Epithelial cell of proximal tubule (primary cell): ENCODE results near the gene NLRP1. TPM values are rescaled to one million over a fixed set of nuclear protein-coding genes. Genes with fewer than 3 reads are reported as not detected.

ENCODE experiments used
- DNase-seq: peaks from one replicate; pipeline ENCODE4 v3.0.0-alpha.2; 2011; ENCODE audit warnings: low read depth
- H3K4me3 ChIP-seq: 2 replicates; pipeline ENCODE4 v1.5.1; 2011; ENCODE audit warnings: low read depth, mild to moderate bottlenecking, low read length
- total RNA-seq: library from RNA; depleted of rRNA; stranded (reverse); fragments of >200 nt; gene quantifications from 2 replicates; pipeline ENCODE4 v1.2.3, GENCODE V29; 2015
- TF ChIP-seq, protein P1 (sequence below): conservative IDR thresholded peaks from 2 replicates; pipeline ENCODE4 v1.5.1; 2012; ENCODE audit warnings: low read depth, mild to moderate bottlenecking, low read length

NLRP1 gene
- total RNA-seq, 1 donor from 2014 or later, result 12.7 TPM

DNA sequence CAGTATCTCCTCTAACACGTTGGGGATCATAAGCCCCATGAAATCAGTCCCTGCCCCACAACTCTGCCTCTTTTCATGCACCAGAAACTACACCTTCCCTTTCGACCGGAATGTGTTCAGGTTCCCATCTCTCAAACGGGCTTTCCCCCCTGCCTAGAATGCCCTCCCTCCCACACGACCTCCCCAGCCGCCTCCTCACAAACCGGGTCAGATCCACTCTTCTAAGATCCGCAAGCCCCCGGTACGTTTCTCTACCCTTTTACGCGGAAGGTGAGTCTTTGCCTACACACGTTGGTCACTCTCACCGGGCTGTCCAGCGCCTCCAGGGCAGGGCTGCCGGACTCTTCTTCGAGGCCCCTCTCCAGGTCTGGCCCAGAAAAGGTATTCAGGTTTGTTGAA is 116.2 kb downstream of the NLRP1 start:
- peak; percentile 2 for DNase-seq
- TF ChIP-seq, protein P1, sequence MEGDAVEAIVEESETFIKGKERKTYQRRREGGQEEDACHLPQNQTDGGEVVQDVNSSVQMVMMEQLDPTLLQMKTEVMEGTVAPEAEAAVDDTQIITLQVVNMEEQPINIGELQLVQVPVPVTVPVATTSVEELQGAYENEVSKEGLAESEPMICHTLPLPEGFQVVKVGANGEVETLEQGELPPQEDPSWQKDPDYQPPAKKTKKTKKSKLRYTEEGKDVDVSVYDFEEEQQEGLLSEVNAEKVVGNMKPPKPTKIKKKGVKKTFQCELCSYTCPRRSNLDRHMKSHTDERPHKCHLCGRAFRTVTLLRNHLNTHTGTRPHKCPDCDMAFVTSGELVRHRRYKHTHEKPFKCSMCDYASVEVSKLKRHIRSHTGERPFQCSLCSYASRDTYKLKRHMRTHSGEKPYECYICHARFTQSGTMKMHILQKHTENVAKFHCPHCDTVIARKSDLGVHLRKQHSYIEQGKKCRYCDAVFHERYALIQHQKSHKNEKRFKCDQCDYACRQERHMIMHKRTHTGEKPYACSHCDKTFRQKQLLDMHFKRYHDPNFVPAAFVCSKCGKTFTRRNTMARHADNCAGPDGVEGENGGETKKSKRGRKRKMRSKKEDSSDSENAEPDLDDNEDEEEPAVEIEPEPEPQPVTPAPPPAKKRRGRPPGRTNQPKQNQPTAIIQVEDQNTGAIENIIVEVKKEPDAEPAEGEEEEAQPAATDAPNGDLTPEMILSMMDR, result no peak
- peak overlapping the region; percentile 85 for H3K4me3 ChIP-seq

DNA sequence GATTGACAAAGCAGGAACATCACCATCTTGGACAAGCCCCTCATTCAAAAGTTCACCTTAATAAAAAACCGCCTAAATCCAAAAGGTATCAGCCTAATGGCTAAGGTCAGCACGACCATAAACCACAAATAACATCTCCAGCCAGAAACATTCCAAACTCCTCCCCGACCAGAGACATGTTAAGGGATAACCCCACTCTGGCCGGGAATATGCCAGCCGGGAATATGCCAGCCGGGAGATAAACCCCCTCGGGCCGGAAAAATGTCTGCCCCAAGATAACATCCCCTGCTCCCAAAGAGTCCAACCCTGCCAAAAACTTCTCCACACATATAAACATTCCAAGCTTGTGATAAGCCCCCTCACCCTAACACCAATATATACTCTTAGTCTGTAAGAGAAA is 116.9 kb downstream of the NLRP1 start:
- peak overlapping the region; percentile 85 for H3K4me3 ChIP-seq
- no peak for DNase-seq
- TF ChIP-seq, protein P1, result no peak

DNA sequence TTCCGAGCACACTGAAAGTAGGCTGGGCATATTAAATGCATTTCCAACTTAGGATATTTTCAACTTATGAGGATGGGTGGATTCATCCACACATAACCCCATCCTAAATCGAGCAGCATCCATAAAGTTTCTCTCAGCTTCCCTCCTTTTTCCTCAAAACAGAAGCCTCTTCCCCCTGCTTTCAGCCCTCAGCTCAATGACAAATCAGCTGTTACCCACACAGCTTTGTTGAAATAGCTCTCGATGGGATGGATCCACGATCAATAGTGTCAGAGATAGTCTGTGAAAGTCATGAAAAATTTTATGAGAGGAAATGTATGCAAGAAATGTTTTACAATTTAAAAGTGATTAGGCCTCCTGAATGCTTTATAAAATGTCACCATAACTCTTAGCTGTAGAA is 118.0 kb downstream of the NLRP1 start:
- no peak for DNase-seq
- TF ChIP-seq, protein P1, result no peak
- H3K4me3 ChIP-seq, result no peak overlapping the region

DNA sequence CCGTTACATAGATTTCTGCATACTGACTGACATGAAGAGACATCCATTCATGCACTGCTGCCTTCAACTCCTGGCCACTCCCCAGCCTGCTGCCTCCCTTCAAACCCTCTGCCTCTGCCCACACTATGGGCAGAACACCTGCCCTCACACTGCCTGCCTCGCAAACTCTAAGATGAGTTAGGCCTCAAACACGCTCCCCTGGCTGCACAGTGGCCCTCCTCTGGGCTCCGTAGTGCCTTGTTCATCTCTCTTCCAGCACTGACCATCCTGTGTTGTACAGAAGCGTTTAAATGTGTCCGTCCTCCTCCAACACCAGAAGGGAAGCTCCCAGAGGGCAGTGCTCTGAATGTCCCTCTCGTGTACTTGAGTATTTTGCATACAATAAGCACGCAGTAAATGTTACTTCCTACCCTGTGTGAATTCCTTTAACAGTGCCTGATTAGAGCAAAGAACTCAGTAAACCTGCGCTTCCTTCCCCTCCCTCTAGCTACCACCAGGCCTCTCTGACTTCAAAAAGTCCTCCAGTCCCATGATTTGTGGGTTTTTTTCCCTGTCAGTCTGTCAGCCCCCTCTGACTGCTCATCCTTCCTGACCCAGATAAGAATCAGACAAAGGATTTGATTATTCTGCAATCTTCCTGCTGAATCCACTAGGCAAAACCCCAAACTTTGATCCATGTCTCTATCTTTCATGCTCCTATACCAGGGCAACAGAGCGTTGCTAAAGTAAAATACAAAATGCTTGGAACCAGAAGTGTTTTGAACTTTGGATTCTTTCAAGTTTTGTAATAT is 119.4 kb downstream of the NLRP1 start:
- TF ChIP-seq, protein P1, result no peak
- H3K4me3 ChIP-seq, result no peak overlapping the region
- no peak for DNase-seq

Other genes starting within 250 kb of the NLRP1 start
- 108 and 166 TPM in 2 replicates for gene NUP88, start 164.8 kb downstream of the NLRP1 start, total RNA-seq
- gene RPAIN, start 164.3 kb downstream of the NLRP1 start, total RNA-seq, result 25.2 and 53.9 TPM in 2 replicates
- 259 and 408 TPM in 2 replicates for gene C1QBP, start 145.4 kb downstream of the NLRP1 start, total RNA-seq
- 8.9 and 10.9 TPM in 2 replicates for gene DHX33, start 115.5 kb downstream of the NLRP1 start, total RNA-seq
- 21.4 and 65.6 TPM in 2 replicates for gene DERL2, start 98.3 kb downstream of the NLRP1 start, total RNA-seq
- 19.0 and 27.3 TPM in 2 replicates for gene MIS12, start 97.9 kb downstream of the NLRP1 start, total RNA-seq